ENCODE results near the gene BCDIN3D. TPM values are rescaled to one million over a fixed set of nuclear protein-coding genes. Genes with fewer than 3 reads are reported as not detected.

BCDIN3D gene
- total RNA-seq, 2 donors from 2014 or later: 3.0 to 8.0 TPM

- 60% methylated on average over 3 of the region's 3 CpGs for WGBS
- DNase-seq (ENCODE audit: low spot score): no peak
Observed at GRCh38 chr12:49838973-49839633, 3.8 kb downstream of the BCDIN3D start.

GRCh38 chr12:49832836-49833421 is 10.0 kb downstream of the BCDIN3D start:
- TF ChIP-seq POLR2A (IDR thresholded peaks at IDR 0.05): no peak
- TF ChIP-seq POLR2AphosphoS5 (IDR thresholded peaks at IDR 0.05): no peak
- TF ChIP-seq CTCF (IDR thresholded peaks at IDR 0.05): no peak
- Histone ChIP-seq H3K9me3 (no peaks in the 10 kb centered on the region), H3K36me3 (no peaks in the 10 kb centered on the region), H3K27ac (no peak overlapping the region), H3K4me1 (replicated peaks) (no peaks in the 10 kb centered on the region), H3K27me3 (replicated peaks; ENCODE audit: insufficient read depth) (no peaks in the 10 kb centered on the region), H3K4me3 (no peak overlapping the region)
- intact Hi-C loops (cut with DNase I): no loop called here
- 59% methylated on average over 5 of the region's 5 CpGs for WGBS
- no peak for DNase-seq (ENCODE audit: low spot score)

More at GRCh38 chr12:49838973-49839633, 3.8 kb downstream of the BCDIN3D start:
- Histone ChIP-seq H3K4me1 (replicated peaks) (no peaks in the 10 kb centered on the region), H3K27ac (no peak overlapping the region), H3K9me3 (no peaks in the 10 kb centered on the region), H3K4me3 (no peak overlapping the region), H3K27me3 (replicated peaks; ENCODE audit: insufficient read depth) (no peaks in the 10 kb centered on the region), H3K36me3 (no peaks in the 10 kb centered on the region)
- TF ChIP-seq POLR2AphosphoS5 (IDR thresholded peaks at IDR 0.05) (no peak), POLR2A (IDR thresholded peaks at IDR 0.05) (no peak), CTCF (IDR thresholded peaks at IDR 0.05) (peak in 3 of 4 experiments; percentile 17 to 61 (median 52))
- intact Hi-C loops (cut with DNase I): loop anchor here (5.0 kb wide), 1 partner anchor 62 kb away; no protein-coding TSS in a partner anchor

GRCh38 chr12:49831717-49832116 is 11.2 kb downstream of the BCDIN3D start:
- Histone ChIP-seq H3K27me3 (replicated peaks; ENCODE audit: insufficient read depth) (no peaks in the 10 kb centered on the region), H3K9me3 (no peaks in the 10 kb centered on the region), H3K4me1 (replicated peaks) (no peaks in the 10 kb centered on the region), H3K27ac (no peak overlapping the region), H3K4me3 (no peak overlapping the region), H3K36me3 (no peaks in the 10 kb centered on the region)
- 100% methylated on average over 2 of the region's 2 CpGs for WGBS
- intact Hi-C loops (cut with DNase I): no loop called here
- no peak for DNase-seq (ENCODE audit: low spot score)
- TF ChIP-seq POLR2A (IDR thresholded peaks at IDR 0.05) (no peak), POLR2AphosphoS5 (IDR thresholded peaks at IDR 0.05) (no peak), CTCF (IDR thresholded peaks at IDR 0.05) (no peak)

GRCh38 chr12:49828133-49829091 is 14.5 kb downstream of the BCDIN3D start, which contains the start of gene NCKAP5L:
TSS of gene NCKAP5L (minus strand) at chr12:49828413. CDS start at chr12:49804044, 24,369 bp downstream.
- Histone ChIP-seq H3K4me3 (peak within 1 kb of the TSS; percentile 67 to 96), H3K4me1 (replicated peaks) (no peaks in the 10 kb centered on the region), H3K9me3 (no peaks in the 10 kb centered on the region), H3K36me3 (no peaks in the 10 kb centered on the region), H3K27me3 (replicated peaks; ENCODE audit: insufficient read depth) (no peaks in the 10 kb centered on the region), H3K27ac (peak within 1 kb of the TSS; percentile 84 to 87)
- under 1% methylated on average over 61 of the region's 61 CpGs for WGBS
- TF ChIP-seq POLR2AphosphoS5 (IDR thresholded peaks at IDR 0.05): peak; percentile 89
- peak in 1 of 4 experiments; percentile 17 for TF ChIP-seq CTCF (IDR thresholded peaks at IDR 0.05)
- TF ChIP-seq POLR2A (IDR thresholded peaks at IDR 0.05): peak; percentile 45
- peak; percentile 95 for DNase-seq (ENCODE audit: low spot score)
- intact Hi-C loops (cut with DNase I): loop anchor here (1.0 kb wide), 1 partner anchor 14 kb away; no protein-coding TSS in a partner anchor

All from prostate gland (tissue), 2 donors.